Gastroesophageal sphincter (tissue), 4 donors: ENCODE data around the gene CCDC14. TPM values are rescaled to one million over a fixed set of nuclear protein-coding genes. Genes with fewer than 3 reads are reported as not detected.

Experiments
- ATAC-seq: fragments of 150-250 bp; one replicate; pipeline ENCODE4 v1.9.1; 2016; ENCODE audit warnings: mild to moderate bottlenecking, moderate library complexity
- H3K27ac ChIP-seq, 4 donors: fragments of 200-600 bp; sonication (generic) in 3 of 4; 1 replicate in 3 of 4; 2 replicates in 1 of 4; pipeline ENCODE4 v1.5.1; 2016 to 2019
- H3K27me3 ChIP-seq: fragments of 200-600 bp; sonication (generic); one replicate; pipeline ENCODE4 v1.5.1; 2019
- H3K36me3 ChIP-seq, 2 donors: fragments of 200-600 bp; sonication (generic); one replicate each; pipeline ENCODE4 v1.5.1; 2019; ENCODE audit warnings: control low read depth in 1 of 2
- H3K4me1 ChIP-seq, 3 donors: fragments of 200-600 bp; sonication (generic); 1 replicate in 2 of 3; 2 replicates in 1 of 3; pipeline ENCODE4 v1.5.1; 2016 to 2019; ENCODE audit warnings: control low read depth in 2 of 3
- H3K4me3 ChIP-seq, 2 donors: fragments of 200-600 bp; sonication (generic); one replicate each; pipeline ENCODE4 v1.5.1; 2019; ENCODE audit warnings: mild to moderate bottlenecking in 1 of 2, moderate library complexity in 1 of 2
- H3K9me3 ChIP-seq, 3 donors: fragments of 200-600 bp; sonication (generic); one replicate each; pipeline ENCODE4 v1.5.1; 2017 to 2019; ENCODE audit warnings: control low read depth in 2 of 3
- EP300 ChIP-seq: sonication (generic); formaldehyde crosslinking; IDR thresholded peaks from one replicate; pipeline ENCODE4 v1.6.1; 2017; ENCODE audit warnings: antibody characterized with exemption, mild to moderate bottlenecking
- POLR2A ChIP-seq, 2 donors: fragments of 450-650 bp; IDR thresholded peaks; one replicate each; pipeline ENCODE4 v1.6.1; 2017; ENCODE audit warnings: antibody characterized with exemption in 2 of 2, mild to moderate bottlenecking in 2 of 2, moderate library complexity in 1 of 2
- POLR2AphosphoS5 ChIP-seq: sonication (generic); formaldehyde crosslinking; IDR thresholded peaks from one replicate; pipeline ENCODE4 v1.6.1; 2017; ENCODE audit warnings: antibody characterized with exemption
- WGBS, 2 donors: methylation state at CpG; one replicate each; pipeline ENCODE4 v1.1.5; 2018; ENCODE audit warnings: low coverage in 1 of 2; 5-methylcytosine and 5-hydroxymethylcytosine counted together
- total RNA-seq, 4 donors: library from RNA; depleted of rRNA; stranded (reverse); fragments of >200 nt; gene quantifications; one replicate each; pipeline ENCODE4 v1.1.0, GENCODE V29; 2016
- TF ChIP-seq, protein P1 (sequence below), 4 experiments: fragments of 200-600 bp in 2 of 4; fragments of 450-650 bp in 2 of 4; sonication (generic) in 1 of 4; IDR thresholded peaks; one replicate each; pipeline ENCODE4 v1.5.1; 2017 to 2019; ENCODE audit warnings: antibody characterized with exemption in 4 of 4, mild to moderate bottlenecking in 2 of 4, moderate library complexity in 2 of 4

Gene CCDC14
- total RNA-seq, 4 donors from 2014 or later = 15.0 to 40.5 (median 21.1) TPM

DNA sequence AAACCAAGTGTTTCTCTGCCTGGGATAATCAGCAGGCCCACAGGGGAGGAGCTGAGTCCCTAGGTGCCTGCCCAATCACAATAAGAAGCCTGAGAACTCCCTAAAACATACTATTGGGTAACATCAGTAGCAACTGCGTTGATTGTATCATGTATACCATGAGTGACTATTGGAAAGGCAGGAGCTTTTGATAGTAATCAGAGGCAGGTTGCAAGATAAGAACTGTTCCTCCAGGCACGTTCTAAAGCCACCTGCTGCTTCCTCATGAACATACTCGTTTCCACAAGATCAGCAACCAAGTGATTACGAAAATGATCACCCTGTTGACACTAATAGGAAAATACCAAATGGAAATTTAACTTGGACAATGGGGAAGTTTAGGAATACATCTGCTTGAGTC, 83.6 kb downstream of the CCDC14 start:
- Histone ChIP-seq H3K27ac (no peak overlapping the region), H3K27me3 (no peaks in the 10 kb centered on the region), H3K36me3 (no peaks in the 10 kb centered on the region), H3K4me1 (peaks cover 0 to 3% (median 0%) of the 10 kb centered on the region in 3 donors), H3K4me3 (no peak overlapping the region), H3K9me3 (no peaks in the 10 kb centered on the region)
- 86% methylated on average over 4 of the region's 4 CpGs; no CpG with 5 or more reads in 1 of the 2 donors for WGBS, 2 donors
- no peak for TF ChIP-seq POLR2A (IDR thresholded peaks at IDR 0.05)
- no peak for TF ChIP-seq EP300
- no peak for TF ChIP-seq POLR2AphosphoS5
- TF ChIP-seq, protein P1, sequence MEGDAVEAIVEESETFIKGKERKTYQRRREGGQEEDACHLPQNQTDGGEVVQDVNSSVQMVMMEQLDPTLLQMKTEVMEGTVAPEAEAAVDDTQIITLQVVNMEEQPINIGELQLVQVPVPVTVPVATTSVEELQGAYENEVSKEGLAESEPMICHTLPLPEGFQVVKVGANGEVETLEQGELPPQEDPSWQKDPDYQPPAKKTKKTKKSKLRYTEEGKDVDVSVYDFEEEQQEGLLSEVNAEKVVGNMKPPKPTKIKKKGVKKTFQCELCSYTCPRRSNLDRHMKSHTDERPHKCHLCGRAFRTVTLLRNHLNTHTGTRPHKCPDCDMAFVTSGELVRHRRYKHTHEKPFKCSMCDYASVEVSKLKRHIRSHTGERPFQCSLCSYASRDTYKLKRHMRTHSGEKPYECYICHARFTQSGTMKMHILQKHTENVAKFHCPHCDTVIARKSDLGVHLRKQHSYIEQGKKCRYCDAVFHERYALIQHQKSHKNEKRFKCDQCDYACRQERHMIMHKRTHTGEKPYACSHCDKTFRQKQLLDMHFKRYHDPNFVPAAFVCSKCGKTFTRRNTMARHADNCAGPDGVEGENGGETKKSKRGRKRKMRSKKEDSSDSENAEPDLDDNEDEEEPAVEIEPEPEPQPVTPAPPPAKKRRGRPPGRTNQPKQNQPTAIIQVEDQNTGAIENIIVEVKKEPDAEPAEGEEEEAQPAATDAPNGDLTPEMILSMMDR (IDR thresholded peaks at IDR 0.05) = no peak
- no peak for ATAC-seq

DNA sequence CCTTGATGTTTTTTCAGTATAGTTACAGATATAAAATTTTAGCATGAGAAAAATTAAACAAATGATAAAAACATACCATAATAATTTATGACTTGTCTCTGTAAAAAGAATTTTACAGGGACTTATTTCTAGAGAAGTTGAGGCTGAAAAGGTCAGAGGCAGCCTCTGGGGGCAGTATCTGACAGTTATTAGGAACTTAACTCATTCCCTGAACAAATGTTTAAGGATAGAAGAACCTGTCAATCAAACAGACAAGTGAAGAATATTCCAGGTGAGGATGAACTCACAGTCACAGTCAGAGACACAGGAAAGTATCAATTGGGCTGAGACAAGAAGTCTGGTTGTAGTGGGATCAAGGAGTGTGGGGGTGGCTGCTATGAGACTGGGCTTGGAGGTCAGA, 84.2 kb downstream of the CCDC14 start:
- no peaks in the 10 kb centered on the region for H3K9me3 ChIP-seq
- no peaks in the 10 kb centered on the region for H3K36me3 ChIP-seq
- H3K27ac ChIP-seq = no peak overlapping the region
- TF ChIP-seq POLR2AphosphoS5 (no peak), EP300 (no peak), POLR2A (IDR thresholded peaks at IDR 0.05) (no peak)
- TF ChIP-seq, protein P1 (IDR thresholded peaks at IDR 0.05) = no peak
- H3K27me3 ChIP-seq = no peaks in the 10 kb centered on the region
- no peak for ATAC-seq
- H3K4me1 ChIP-seq = no peaks in the 10 kb centered on the region
- no peak overlapping the region for H3K4me3 ChIP-seq

DNA sequence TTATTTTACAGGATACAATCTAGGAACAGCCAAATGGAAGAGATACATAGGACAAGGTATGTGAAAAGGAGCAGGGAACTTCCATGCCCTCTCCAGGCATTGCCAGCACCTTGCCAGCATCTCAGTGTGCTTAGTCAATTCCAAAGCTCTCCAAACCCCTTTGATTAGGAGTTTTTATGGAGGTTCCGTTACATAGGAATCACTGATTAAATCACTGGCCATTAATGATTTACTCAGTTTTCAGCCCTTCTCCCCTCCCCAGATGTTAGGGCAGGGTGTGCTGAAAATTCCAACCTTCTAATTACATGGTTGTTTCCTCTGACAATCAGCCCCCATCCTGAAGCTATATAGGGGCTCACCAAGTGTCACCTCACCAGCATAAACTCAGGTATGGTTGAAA, 88.4 kb downstream of the CCDC14 start:
- Histone ChIP-seq H3K9me3 (no peaks in the 10 kb centered on the region), H3K27ac (no peak overlapping the region), H3K4me3 (no peak overlapping the region), H3K36me3 (no peaks in the 10 kb centered on the region), H3K27me3 (no peaks in the 10 kb centered on the region), H3K4me1 (no peaks in the 10 kb centered on the region)
- WGBS, 2 donors = 76 to 83% methylated on average over 1 of the region's 1 CpG
- ATAC-seq = no peak
- TF ChIP-seq EP300 = no peak
- TF ChIP-seq POLR2AphosphoS5 = no peak
- TF ChIP-seq, protein P1 (IDR thresholded peaks at IDR 0.05) = no peak
- TF ChIP-seq POLR2A (IDR thresholded peaks at IDR 0.05) = no peak

DNA sequence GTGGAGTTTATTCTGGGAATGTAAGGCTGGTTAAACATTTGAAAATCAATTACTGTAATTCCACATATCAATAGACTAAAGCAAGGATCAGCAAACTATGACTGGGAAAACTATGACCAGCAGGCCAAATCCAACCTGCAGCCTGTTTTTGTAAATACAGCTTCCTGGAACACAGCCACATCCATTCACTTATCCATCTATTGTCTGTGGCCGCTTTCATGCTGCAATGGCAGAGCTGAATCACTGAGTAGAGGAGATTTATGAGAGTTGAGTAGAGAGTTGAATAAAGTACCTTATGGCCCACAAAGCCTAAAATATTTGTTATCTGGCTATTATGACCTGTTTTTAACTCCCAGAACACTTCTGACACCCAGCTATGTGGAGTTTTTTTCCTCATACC, 89.1 kb downstream of the CCDC14 start:
- H3K27me3 ChIP-seq = no peaks in the 10 kb centered on the region
- no peaks in the 10 kb centered on the region for H3K36me3 ChIP-seq

DNA sequence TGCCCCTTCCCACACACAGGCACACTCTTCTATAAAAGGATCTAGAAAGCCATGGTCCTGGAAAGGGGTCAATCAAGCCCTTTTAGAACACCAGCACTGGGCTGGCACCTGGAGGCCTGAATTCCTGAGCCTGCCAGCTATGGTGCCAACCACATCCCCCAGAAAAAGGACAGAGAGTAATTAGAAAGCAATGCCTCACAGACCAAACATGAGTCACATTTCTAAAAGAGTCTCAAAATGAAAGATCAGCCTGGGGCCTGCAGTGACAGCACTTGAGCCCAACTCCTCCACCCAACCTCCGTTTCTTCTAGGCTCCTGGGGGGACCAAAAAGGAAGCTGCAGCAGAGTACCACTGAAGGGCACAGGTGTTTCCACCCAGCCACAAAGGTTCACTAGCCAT, 91.0 kb downstream of the CCDC14 start:
- Histone ChIP-seq H3K9me3 (peaks cover 0 to 6% (median 0%) of the 10 kb centered on the region in 3 donors), H3K4me3 (no peak overlapping the region), H3K4me1 (no peaks in the 10 kb centered on the region), H3K27me3 (no peaks in the 10 kb centered on the region), H3K36me3 (no peaks in the 10 kb centered on the region), H3K27ac (no peak overlapping the region)
- 40% methylated on average over 1 of the region's 1 CpG; no CpG with 5 or more reads in 1 of the 2 donors for WGBS, 2 donors
- no peak for ATAC-seq
- TF ChIP-seq POLR2A (IDR thresholded peaks at IDR 0.05) = no peak
- TF ChIP-seq, protein P1 (IDR thresholded peaks at IDR 0.05) = no peak
- no peak for TF ChIP-seq EP300
- no peak for TF ChIP-seq POLR2AphosphoS5

More for the DNA sequence above, 89.1 kb downstream of the CCDC14 start:
- no peak overlapping the region for H3K4me3 ChIP-seq
- TF ChIP-seq POLR2AphosphoS5 (no peak), EP300 (no peak), POLR2A (IDR thresholded peaks at IDR 0.05) (no peak)
- TF ChIP-seq, protein P1 (IDR thresholded peaks at IDR 0.05) = no peak
- no peaks in the 10 kb centered on the region for H3K9me3 ChIP-seq
- ATAC-seq = no peak
- H3K27ac ChIP-seq = no peak overlapping the region
- no peaks in the 10 kb centered on the region for H3K4me1 ChIP-seq
- WGBS, 2 donors = 90 to 92% methylated on average over 1 of the region's 1 CpG
